ENCODE data around the gene SNTA1.

- TF ChIP-seq POLR2AphosphoS5 (IDR thresholded peaks at IDR 0.05; ENCODE audit: low read depth) (no peak), REST (IDR thresholded peaks at IDR 0.05; ENCODE audit: unreplicated experiment) (no peak), CTCF (conservative IDR thresholded peaks at IDR 0.05; ENCODE audit: low read depth in 2 of 2) (no peak), EZH2 (IDR thresholded peaks at IDR 0.05; ENCODE audit: low read depth, unreplicated experiment) (no peak), EZH2phosphoT487 (IDR thresholded peaks at IDR 0.05; ENCODE audit: unreplicated experiment) (no peak), JUNB (IDR thresholded peaks at IDR 0.05; ENCODE audit: unreplicated experiment) (no peak), CREB1 (CRISPR knock-in tag; IDR thresholded peaks at IDR 0.05; ENCODE audit: low read depth) (no peak), ZNF114 (CRISPR knock-in tag; IDR thresholded peaks at IDR 0.05) (no peak), ZNF462 (CRISPR knock-in tag; IDR thresholded peaks at IDR 0.05) (no peak), ETS1 (IDR thresholded peaks at IDR 0.05) (no peak), STAT1 (IDR thresholded peaks at IDR 0.05; ENCODE audit: unreplicated experiment) (no peak)
Measured at GRCh38 chr20:33441142-33441955, 2.2 kb downstream of the SNTA1 start.

Data from GM23338 (cell line).